Activated CD8-positive, alpha-beta memory T cell treated with anti-CD3 and anti-CD28 coated beads for 4 hours (primary cell): ENCODE measurements around the gene VWA3B.
"Not testable (repeated sequence)": the region's sequence is repeated elsewhere in the genome, so short reads cannot be mapped to it uniquely, and the experiment has no call there.

ENCODE experiments used
- DNase-seq, 2 donors: peaks; one replicate each; pipeline ENCODE4 v3.0.0-alpha.2; 2020; ENCODE audit warnings: low read depth in 2 of 2

The VWA3B gene

DNA sequence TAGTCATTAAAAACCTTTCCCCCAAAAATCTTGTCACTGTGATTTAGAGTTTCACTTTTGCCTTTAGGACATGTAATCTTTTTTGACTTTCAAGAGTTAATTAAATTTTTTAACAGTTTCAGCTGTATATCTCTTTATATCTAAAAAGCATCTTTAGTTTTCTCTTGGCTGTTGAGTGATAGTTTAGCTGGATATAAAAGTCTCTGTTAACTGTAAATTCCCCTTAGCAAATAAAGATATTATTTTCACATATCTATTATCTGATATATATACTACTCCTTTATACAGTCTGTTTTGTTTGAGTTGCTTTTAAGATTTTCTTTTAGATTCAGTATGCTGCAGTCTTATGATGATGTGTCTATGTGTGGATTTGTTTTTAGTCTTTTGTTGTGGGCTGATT is 160.4 kb downstream of the VWA3B start:
- no peak for DNase-seq

DNA sequence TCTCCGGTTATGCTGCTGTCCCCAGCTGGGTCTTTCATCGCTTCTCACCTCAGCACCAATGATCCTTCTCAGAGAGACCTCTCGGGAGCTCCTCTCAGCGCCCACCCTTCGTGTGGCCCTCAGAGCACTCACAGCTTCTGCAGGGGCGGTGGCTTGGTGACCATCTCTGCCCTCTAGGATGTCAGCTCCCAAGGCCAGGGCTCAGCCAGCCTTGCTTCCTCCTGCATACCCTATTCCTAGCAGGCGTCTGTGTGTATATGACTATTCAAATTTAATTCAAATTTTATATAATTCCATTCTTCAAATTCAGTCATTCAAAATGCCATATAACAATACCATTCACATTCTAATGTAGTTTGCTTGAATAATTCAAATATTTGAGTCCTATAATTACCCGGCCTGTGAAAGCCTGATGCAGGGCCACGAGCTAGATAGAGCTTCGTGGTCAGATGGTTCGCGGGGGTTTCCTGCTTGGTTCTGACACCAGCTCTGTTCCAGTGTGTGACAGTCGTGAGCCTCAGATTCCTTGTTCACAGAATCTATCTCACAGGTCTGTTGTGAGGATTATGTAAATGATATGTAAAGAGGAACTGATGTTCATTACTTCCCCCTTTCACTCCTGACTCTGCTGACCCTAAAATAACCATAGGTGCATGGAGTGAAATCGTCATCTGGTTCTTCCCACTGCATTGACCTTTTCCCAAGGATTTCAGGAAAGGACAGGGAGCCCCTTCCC is 165.2 kb downstream of the VWA3B start:
- DNase-seq: no peak

DNA sequence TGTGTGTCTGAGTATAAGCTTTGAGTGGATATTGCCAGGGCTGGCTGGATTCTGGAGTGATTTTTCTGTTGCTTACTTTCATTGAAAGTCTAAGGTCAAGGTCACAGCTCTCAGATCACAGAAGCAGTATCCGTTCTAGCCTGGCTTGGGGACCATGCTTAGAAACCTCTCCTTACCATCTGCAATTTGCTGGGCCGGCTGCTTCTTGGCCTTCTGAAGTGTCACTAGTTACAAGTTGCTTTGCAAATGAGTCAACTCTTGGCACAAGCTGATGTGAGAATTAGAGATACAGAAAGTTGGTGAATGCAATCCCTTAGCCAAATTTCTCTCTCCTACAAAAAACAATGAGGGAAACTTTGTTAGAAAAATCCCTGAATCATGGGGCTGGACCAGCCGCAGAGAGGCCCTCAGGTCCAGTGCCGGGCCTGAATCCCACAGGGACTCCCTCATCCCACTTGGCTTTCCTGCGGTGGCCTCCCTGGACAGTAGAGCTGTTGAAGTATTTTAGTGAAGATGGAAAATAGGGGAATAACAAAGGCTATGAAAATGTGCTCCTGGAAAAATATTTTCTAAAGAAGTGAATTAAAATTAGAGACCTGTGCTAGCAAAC is 166.6 kb downstream of the VWA3B start:
- no peak for DNase-seq

DNA sequence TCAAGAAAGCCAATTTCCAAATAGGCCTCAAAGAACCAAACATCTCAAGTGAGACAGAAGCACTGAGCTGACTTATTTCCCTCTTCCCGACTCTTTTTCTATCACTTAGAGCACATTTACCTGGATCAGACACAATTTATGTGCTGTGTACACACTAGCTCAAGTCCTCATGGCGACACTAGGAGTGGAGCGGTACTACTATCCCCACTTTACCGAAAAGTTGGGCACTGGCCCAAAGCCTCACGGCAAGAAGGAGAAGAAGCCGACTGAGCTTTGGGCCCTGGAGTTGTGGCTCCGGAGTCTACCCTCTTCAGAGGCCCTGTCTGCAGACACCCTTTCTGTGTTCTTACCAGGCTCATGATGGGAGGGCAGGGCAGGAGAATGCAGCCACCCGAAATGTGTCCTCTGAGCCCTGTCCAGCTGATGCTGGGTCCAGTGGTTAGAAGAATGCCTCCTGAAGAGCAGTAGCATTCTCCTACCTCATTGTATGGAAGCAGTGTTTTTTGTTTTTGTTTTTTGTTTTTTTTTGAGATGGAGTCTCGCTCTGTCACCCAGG is 167.6 kb downstream of the VWA3B start:
- no peak for DNase-seq

DNA sequence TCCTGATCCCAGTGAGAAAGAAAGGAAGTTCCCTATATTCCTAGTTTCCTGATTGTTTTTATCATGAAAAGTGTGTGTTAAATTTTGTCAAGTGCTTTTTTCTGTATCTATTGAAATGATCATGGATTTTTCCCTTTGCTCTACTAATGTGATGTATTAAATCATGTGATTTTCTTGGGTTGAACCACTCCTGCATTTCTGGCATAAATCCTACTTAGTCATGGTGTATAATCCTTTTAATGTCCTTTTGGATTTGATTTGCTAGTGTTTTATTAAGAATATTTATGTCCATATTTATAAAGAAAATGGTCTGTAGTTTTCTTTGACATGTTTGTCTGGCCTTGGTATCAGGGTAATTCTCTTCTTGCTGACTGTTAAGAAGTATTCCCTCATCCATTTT is 171.9 kb downstream of the VWA3B start:
- DNase-seq: no peak

DNA sequence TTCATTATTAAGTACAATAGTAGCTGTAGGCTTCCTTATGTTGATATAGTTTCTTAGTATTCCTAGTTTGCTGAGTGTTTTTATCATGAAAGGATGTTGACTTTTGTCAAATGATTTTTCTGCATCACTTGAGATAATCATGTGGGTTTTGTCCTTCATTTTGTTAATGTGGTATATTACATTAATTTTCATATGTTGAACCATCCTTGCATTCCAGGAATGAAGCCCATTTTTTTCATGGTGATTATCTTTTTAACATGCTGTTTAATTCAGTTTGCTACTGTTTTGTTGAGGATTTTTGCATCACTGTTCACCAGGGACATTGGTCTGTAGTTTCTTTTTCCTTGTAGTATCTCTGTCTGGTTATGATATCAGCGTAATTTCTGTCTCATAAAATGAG is 176.4 kb downstream of the VWA3B start:
- DNase-seq: no peak

DNA sequence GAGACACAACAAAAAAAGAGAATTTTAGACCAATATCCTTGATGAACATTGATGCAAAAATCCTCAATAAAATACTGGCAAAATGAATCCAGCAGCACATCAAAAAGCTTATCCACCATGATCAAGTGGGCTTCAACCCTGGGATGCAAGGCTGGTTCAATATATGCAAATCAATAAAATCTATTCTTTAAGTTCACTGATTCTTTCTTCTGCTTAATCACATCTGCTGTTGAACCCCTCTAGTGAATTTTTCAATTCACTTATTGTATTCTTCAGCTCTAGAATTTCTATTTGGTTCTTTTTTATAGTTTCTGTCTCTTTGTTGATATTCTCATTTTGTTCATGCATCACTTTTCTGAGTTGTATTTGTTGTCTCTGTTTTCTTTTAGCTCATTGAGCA is 181.3 kb downstream of the VWA3B start:
- not testable (repeated sequence) for DNase-seq

DNA sequence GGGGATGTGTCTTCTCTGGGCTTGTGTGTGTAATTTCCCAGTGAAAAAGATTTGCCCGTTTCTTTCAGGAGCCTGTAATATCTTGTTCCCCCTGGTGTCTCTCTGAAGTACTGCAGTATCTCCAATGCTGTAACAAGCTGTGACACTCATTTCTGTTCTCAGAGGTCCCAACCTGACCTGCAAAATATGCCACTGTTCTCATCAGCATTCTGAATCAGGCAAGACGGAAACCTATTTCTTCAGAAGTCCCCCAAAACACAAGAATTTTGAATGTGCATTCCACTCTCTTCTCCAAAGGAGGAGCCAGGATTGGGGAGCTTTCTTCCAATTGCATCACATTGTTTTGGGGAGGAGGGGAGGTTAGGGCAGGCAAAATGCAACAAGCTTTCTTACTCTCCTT is 182.3 kb downstream of the VWA3B start:
- DNase-seq: no peak

DNA sequence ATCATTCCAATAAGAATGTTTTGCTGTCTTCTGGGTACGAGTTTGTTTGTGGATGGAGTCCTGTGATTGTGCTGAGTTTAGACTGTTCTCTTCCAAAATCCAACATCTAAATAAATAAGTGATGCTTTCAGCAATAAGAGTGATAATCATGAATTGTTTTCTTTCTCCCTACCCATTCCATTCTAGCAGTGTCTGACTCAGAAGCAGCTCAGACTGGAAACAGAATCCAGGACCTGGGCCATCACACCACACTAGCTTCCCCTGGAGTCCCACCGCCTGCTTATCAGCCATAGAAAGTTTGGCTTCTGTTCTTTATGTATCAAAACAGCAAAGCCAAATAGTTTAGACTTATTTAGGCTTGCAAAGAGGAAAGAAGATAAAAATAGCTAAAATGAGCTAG is 182.9 kb downstream of the VWA3B start:
- no peak for DNase-seq

DNA sequence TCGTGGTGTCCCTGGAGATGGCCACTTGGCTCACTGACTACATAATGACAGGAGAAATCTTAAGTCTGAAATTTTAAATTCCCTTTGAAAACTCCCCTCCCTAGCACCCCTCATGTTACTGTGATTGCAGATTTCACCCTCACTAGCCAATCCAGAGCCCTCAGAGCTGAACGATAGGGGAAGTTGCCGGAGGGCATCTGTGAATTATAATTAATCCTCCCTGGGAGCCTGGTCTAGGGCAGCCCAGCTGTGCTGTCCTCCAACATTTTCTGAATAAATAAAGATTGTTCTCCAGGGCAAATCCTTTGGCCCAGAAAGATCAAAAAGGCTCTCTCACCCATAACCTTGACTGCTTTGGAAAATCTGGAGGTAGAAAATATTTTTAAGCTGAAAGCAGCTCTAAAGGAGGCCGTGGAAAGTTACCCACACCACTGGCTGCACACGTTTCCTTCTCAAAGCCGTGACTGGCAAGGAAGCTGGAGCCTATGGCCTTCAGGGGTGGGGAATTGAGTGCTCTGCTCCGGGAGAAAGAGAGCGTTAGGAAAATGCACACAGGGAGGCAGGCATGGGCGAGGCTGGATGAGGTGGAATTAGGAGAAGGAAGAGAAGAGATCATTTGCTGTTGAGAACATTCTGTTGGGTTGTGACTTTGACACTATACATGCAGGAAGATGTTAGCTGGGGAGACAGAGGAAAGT is 190.3 kb downstream of the VWA3B start:
- DNase-seq: no peak

DNA sequence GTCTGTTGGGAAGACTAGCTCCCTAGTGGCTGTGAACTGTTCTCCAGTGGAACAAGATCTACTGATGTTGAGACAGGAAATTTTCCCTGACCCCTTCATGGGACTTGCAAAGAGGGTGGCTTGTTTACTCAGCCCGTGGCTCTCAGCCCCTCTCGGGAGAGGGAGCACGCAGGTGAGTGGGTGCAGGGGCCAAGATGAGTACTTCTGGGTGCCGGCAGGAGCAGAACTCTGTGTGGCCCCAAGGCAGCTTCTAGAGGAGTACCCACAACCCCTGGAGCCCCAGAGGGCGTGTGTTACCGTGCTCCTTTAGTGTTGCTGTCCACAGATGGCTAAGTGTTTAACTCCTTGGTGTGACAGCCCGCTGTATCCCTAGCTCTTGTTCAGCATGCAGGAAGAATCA is 191.1 kb downstream of the VWA3B start:
- no peak for DNase-seq

DNA sequence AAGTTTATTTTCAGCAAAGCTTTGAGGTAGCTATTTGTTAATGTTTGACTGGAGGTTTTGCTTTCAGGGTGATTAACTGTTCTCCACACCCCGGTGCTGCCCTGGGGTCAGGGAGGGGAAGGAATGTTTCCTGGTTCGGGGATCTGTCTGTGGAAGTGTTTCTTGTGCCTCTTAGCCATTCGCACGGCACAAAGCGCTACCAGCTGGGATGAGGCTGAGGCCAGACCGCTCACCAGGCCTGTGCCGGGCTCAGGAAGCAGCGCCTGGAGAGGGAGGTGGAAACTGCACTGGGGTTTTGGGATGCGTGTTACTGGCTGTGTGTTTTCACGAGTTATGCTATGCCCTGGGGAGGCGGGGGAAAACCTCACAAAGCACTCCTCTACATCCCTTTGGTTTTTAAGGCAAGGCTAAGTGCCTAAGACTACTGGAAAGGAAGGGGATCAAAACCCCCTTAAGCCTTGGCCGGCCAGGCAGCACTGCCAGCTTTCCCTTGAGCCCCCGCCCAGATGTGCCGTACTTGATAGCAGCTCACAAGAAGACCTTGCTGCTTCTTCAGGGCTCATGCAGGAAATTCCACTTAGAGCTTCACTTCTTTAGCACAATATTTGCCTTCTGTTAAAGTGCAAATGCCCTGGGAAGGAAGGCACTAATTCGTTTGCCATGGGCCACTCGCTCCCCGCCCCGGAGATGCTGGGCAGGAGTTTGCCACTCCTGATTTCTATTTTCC is 193.6 kb downstream of the VWA3B start:
- no peak for DNase-seq

DNA sequence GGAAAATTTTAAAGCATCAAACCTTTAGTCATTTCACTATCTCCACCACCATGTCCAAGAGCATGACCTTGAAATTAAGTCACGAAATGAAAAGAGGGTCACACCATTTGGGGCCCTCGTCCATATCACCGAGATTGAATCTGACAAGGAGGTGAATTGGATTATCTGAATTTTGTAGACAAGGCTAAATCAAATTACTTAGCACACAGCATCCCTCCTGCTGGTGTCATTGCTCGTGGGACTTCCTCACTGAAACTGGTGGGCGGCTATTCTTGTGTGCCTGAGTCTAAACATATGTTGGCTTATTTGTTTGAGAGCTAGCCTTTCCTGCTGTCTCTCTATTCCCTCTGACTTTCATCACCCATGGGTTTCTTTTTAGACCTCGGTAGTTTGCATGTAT is 194.6 kb downstream of the VWA3B start:
- DNase-seq: no peak

DNA sequence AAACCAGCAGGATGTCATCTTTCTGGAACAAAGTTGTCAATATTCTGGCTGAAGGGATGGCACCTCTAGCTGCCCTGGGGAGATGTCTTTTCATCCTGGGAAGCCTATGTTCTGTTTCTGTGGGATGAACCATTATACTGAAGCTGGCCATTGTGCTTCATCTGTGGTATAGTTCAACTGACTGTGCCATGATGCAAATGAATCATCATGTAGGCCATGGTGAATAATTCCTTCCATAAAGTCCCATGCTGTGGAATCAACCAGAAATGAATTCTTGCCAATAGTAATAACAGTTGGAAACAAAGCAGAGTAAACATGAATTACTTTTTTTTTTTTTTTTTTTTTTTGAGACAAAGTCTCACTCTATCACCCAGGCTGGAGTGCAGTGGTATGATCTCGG is 195.1 kb downstream of the VWA3B start:
- DNase-seq: no peak

DNA sequence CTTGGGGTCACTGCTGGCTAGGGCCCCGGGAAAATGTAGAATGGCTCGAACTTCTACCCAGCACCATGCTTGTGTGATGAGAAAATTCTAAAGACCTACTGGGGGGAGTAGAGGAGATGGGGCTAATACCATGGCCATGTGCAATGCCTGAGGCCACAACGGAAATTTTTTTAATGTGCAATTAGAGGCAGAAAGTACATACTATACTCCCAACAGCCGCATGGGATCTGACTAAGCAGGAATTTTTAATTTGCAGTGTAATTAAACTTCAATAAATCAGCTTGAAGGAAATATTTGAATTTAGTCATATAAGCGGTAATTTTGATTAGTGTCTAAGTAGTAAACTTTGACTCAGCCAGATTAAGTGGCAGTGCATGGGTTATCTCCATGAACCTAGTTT is 206.1 kb downstream of the VWA3B start:
- DNase-seq: no peak

DNA sequence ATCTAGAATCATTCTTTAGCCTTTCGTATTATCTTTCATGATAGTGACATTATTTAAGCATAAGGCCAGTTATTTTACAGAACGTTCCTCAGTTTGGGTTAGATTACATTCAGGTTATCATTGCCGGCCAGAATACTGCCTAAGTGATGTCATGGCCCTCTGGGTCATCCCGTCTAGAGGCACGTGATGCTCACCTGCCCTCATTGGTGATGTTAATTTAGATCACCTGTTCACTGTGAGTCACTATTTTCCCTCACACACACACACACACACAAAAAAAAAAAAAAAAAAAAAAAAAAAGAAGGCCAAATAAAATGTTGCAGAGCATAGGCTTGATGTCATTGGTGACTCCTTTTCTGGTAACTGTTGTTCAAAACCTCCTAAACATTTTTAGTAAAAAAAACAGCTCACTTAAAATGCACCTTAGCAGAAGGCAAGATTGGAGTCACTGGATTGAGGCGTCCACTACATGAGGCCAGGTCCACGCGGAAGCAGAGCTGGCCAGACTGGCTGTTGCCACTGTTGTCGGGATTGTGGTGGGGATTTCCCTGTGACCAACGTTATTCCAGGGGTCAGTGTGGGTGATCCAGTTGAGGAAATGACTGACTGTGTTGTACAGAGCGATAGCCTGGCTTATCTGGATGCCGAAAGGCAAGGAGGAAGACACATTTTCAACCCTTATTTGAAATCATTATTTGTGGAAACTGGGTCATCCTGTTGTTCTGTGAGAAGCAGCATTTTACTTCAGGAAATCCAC is 207.1 kb downstream of the VWA3B start:
- DNase-seq: no peak

DNA sequence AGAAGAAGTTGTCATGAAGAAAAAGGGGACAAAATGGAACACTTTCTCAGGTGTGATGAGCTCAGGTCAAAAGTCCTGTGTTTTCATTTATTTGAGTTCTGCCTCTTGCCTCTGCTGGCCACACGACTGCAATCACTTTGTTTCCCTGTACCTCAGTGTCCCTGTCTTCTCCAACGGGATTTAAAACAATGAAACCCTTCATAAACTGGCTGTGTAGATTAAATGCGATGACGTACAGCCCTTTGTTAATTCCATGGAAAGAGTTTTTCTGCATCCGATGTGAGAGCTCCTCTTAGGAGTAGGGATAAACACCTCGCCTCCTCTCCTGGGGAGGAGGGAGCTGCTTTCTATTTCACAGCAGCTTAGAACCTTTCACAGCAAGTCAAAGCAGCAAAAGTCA is 207.7 kb downstream of the VWA3B start:
- no peak for DNase-seq

DNA sequence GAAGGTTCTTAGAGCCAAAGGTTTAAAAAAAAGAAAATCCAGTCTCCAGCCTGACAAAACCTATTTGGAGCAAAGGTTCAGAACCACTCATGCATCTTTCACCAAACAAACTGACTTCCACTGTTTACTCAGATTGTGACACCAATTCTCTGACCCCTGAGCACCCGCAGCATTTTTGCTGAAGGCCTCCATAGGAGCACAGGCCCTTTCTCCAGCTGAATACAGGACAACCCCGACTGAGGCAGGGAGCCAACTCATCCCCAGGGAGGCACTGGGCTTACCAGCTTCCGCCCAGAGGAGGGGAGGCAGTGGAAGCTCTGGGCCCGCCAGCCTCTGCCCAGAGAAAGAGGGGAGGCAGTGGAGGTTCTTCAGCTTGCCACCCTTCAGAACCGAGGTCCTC is 208.3 kb downstream of the VWA3B start:
- DNase-seq: no peak

DNA sequence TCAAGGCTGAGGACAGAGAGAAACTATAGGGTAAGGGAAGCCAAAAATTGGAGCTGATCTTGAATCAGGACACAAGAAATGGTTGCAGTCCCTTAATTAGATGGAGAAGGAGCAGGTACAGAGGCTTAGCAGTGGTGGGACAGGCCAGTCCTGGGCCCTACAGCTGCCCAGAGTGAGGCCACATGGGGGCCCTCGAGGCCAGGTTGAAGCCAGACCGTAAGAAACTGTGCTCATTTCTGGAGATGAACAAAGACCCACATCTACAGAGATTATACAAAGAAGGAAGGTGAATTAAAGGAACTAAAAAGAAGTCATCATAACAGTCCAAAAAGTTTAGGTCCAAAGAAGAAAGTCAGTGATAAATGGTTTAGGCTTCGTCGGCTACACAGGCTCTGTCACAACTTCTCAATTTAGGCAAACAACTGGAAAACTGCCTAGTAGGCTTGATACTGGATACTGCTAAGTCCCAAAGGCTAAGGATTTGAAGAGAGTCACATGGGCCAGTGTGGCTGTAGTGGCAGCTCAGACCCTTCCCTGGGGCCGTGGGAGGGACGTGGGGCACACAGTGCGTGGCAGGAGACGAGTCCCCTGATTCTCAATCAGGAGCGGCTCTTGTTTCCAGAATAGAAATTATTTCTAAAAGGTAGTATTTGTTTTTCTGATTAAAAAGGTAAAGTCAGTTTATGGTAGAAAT is 208.9 kb downstream of the VWA3B start:
- no peak for DNase-seq

DNA sequence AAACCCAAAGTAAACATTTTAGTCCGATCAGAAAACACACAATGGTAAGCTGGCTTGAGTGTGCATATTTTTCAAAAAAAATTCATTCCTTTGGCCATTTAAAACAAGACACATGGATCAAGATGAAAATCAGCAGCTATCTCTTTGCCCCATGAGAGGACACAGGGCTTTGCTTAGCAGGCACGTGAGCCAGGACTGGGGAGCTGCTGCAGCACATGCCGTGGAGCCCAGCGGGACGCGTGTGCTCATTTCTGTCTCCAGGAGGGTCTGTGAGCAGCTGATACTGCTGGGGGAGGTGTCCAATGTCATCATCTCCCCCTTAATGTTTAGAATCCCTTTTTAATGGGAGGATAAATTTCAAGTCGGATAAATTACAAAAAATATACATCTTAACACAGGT is 209.5 kb downstream of the VWA3B start:
- DNase-seq: no peak
